ENCODE data around the gene SOCS7.

GRCh38 chr17:38402897-38403296 is 51.3 kb downstream of the SOCS7 start:
- TF ChIP-seq POLR2A (IDR thresholded peaks at IDR 0.05), result no peak
- TF ChIP-seq, protein P1, sequence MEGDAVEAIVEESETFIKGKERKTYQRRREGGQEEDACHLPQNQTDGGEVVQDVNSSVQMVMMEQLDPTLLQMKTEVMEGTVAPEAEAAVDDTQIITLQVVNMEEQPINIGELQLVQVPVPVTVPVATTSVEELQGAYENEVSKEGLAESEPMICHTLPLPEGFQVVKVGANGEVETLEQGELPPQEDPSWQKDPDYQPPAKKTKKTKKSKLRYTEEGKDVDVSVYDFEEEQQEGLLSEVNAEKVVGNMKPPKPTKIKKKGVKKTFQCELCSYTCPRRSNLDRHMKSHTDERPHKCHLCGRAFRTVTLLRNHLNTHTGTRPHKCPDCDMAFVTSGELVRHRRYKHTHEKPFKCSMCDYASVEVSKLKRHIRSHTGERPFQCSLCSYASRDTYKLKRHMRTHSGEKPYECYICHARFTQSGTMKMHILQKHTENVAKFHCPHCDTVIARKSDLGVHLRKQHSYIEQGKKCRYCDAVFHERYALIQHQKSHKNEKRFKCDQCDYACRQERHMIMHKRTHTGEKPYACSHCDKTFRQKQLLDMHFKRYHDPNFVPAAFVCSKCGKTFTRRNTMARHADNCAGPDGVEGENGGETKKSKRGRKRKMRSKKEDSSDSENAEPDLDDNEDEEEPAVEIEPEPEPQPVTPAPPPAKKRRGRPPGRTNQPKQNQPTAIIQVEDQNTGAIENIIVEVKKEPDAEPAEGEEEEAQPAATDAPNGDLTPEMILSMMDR (IDR thresholded peaks at IDR 0.05), result peak in 2 of 6 experiments; percentile 4 to 29
